ENCODE data around the gene HMBS. TPM values are rescaled to one million over a fixed set of nuclear protein-coding genes. Genes with fewer than 3 reads are reported as not detected.

The HMBS gene
- total RNA-seq, 1 donor from 2014 or later, result 38.2 TPM

GRCh38 chr11:119088406-119088805, 3.7 kb downstream of the HMBS start:
- Mint-ChIP-seq H3K36me3 (peaks cover 6% of the 10 kb centered on the region), H3K27ac (no peak overlapping the region), H3K27me3 (no peaks in the 10 kb centered on the region), H3K4me3 (no peak overlapping the region), H3K4me1 (ENCODE audit: unreplicated experiment) (peaks cover 31% of the 10 kb centered on the region), H3K9me3 (no peaks in the 10 kb centered on the region)
- no peak for DNase-seq (ENCODE audit: extremely low spot score, unreplicated experiment)
- TF ChIP-seq CTCF (conservative IDR thresholded peaks at IDR 0.05), result no peak

GRCh38 chr11:119089319-119089718, 4.6 kb downstream of the HMBS start:
- no peak for DNase-seq (ENCODE audit: extremely low spot score, unreplicated experiment)
- no peak for TF ChIP-seq CTCF (conservative IDR thresholded peaks at IDR 0.05)
- Mint-ChIP-seq H3K36me3 (peaks cover 12% of the 10 kb centered on the region), H3K4me1 (ENCODE audit: unreplicated experiment) (peaks cover 35% of the 10 kb centered on the region), H3K9me3 (no peaks in the 10 kb centered on the region), H3K4me3 (no peak overlapping the region), H3K27ac (peak overlapping the region; percentile 8), H3K27me3 (no peaks in the 10 kb centered on the region)

GRCh38 chr11:119091178-119091577, 6.5 kb downstream of the HMBS start:
- H3K4me3 Mint-ChIP-seq, result no peak overlapping the region
- TF ChIP-seq CTCF (conservative IDR thresholded peaks at IDR 0.05), result no peak
- peaks cover 32% of the 10 kb centered on the region for H3K4me1 Mint-ChIP-seq (ENCODE audit: unreplicated experiment)
- no peak overlapping the region for H3K27ac Mint-ChIP-seq
- no peaks in the 10 kb centered on the region for H3K9me3 Mint-ChIP-seq
- no peaks in the 10 kb centered on the region for H3K27me3 Mint-ChIP-seq
- peaks cover 17% of the 10 kb centered on the region for H3K36me3 Mint-ChIP-seq
- DNase-seq (ENCODE audit: extremely low spot score, unreplicated experiment), result no peak

GRCh38 chr11:119091966-119092879, 7.5 kb downstream of the HMBS start:
- Mint-ChIP-seq H3K27me3 (no peaks in the 10 kb centered on the region), H3K9me3 (no peaks in the 10 kb centered on the region), H3K36me3 (peaks cover 22% of the 10 kb centered on the region), H3K4me1 (ENCODE audit: unreplicated experiment) (peaks cover 30% of the 10 kb centered on the region), H3K27ac (peak overlapping the region; percentile 56), H3K4me3 (peak overlapping the region; percentile 94)
- TF ChIP-seq CTCF (conservative IDR thresholded peaks at IDR 0.05), result no peak
- no peak for DNase-seq (ENCODE audit: extremely low spot score, unreplicated experiment)

- DNase-seq (ENCODE audit: extremely low spot score, unreplicated experiment), result no peak
- no peaks in the 10 kb centered on the region for H3K27me3 Mint-ChIP-seq
- H3K27ac Mint-ChIP-seq, result peak overlapping the region; percentile 89
- peak overlapping the region; percentile 94 for H3K4me3 Mint-ChIP-seq
- no peaks in the 10 kb centered on the region for H3K9me3 Mint-ChIP-seq
- TF ChIP-seq CTCF (conservative IDR thresholded peaks at IDR 0.05), result no peak
- H3K4me1 Mint-ChIP-seq (ENCODE audit: unreplicated experiment), result peaks cover 25% of the 10 kb centered on the region
- peaks cover 25% of the 10 kb centered on the region for H3K36me3 Mint-ChIP-seq
Measured at GRCh38 chr11:119092880-119093842, 8.5 kb downstream of the HMBS start.

Data from type B pancreatic cell (in vitro differentiated cells).